ENCODE data around the gene LINGO3. TPM values are rescaled to one million over a fixed set of nuclear protein-coding genes. Genes with fewer than 3 reads are reported as not detected.

The LINGO3 gene
- total and polyA plus RNA-seq, 2 donors (not counting 3 experiments of a cell fraction or from before 2014, with no cell fraction given): not detected

DNA sequence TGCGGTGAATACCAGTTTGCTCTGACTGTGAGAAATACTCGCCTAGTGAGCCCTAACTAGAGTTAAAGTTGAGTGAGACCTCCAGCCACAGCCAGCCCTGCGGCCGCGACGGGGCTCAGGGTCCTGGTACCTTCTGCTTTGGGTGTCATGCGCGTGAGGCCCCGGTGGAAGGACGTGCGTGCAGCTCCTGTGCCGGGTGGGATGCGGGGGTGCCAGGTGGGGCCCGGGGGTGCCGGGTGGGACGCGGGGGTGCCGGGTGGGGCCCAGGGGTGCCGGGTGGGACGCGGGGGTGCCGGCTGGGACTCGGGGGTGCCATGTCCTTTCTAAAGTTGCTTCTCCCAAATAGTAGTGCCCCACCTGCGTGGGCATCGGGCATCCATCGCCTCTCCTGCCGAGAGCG, 43.6 kb upstream of the LINGO3 start:
- peaks cover 0 to 17% of the 10 kb centered on the region in 2 experiments for H3K36me3 ChIP-seq (ENCODE audit: control insufficient read depth in 2 of 2, extremely low read depth in 1 of 2, insufficient read depth in 2 of 2, low read length in 2 of 2)
- dilution Hi-C loops (cut with MboI; ENCODE audit: extremely low pct_ligation_motif_present, low sequenced_read_pairs) (no loop called here), intact Hi-C loops (cut with micrococcal nuclease) (no loop called here)
- H2AFZ ChIP-seq (ENCODE audit: low read depth, low read length): no peak overlapping the region
- no peaks in the 10 kb centered on the region for H3K79me2 ChIP-seq (ENCODE audit: control insufficient read depth, insufficient read depth, low read length)
- H3K9ac ChIP-seq (replicated peaks; ENCODE audit: extremely low read depth, insufficient read depth, low read length): no peak overlapping the region
- H3K9me1 ChIP-seq (replicated peaks; ENCODE audit: control insufficient read depth, extremely low read depth, insufficient read depth, low read length): no peaks in the 10 kb centered on the region
- CTCF ChIA-PET: no interaction called here
- no peak overlapping the region for H3K27ac ChIP-seq (ENCODE audit: insufficient read depth, low read depth, low read length)
- BruUV-seq (replicated peaks): no TSS peak
- H3K27me3 ChIP-seq (ENCODE audit: control insufficient read depth in 2 of 2, insufficient read depth in 2 of 2, low read length in 2 of 2): no peaks in the 10 kb centered on the region
- H3K4me1 ChIP-seq (ENCODE audit: control insufficient read depth, extremely low read depth, insufficient read depth, low read length): no peaks in the 10 kb centered on the region
- no peak for DNase-seq (ENCODE audit: low read depth, low spot score)
- no peak for FAIRE-seq
- no peak overlapping the region for H3K4me3 ChIP-seq (replicated peaks in 1 of 3; ENCODE audit: insufficient read depth in 1 of 3, low read depth in 1 of 3, low read length in 3 of 3)
- no peaks in the 10 kb centered on the region for H3K9me3 ChIP-seq (replicated peaks; ENCODE audit: control insufficient read depth, insufficient read depth, low read length)
- POLR2A ChIA-PET: no interaction called here
- no peak overlapping the region for H3K4me2 ChIP-seq (ENCODE audit: insufficient read depth, low read length)
- H4K20me1 ChIP-seq (replicated peaks; ENCODE audit: control insufficient read depth, extremely low read depth, insufficient read depth, low read length): no peaks in the 10 kb centered on the region
- TF ChIP-seq POLR2A (IDR thresholded peaks at IDR 0.05; ENCODE audit: low read depth, low read length) (no peak), MYC (IDR thresholded peaks at IDR 0.05; ENCODE audit: low read depth, low read length) (no peak)
- TF ChIP-seq, protein P1, sequence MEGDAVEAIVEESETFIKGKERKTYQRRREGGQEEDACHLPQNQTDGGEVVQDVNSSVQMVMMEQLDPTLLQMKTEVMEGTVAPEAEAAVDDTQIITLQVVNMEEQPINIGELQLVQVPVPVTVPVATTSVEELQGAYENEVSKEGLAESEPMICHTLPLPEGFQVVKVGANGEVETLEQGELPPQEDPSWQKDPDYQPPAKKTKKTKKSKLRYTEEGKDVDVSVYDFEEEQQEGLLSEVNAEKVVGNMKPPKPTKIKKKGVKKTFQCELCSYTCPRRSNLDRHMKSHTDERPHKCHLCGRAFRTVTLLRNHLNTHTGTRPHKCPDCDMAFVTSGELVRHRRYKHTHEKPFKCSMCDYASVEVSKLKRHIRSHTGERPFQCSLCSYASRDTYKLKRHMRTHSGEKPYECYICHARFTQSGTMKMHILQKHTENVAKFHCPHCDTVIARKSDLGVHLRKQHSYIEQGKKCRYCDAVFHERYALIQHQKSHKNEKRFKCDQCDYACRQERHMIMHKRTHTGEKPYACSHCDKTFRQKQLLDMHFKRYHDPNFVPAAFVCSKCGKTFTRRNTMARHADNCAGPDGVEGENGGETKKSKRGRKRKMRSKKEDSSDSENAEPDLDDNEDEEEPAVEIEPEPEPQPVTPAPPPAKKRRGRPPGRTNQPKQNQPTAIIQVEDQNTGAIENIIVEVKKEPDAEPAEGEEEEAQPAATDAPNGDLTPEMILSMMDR (IDR thresholded peaks at IDR 0.05; ENCODE audit: extremely low read depth in 1 of 2, insufficient read depth in 1 of 2, low read depth in 1 of 2, low read length in 2 of 2): no peak

DNA sequence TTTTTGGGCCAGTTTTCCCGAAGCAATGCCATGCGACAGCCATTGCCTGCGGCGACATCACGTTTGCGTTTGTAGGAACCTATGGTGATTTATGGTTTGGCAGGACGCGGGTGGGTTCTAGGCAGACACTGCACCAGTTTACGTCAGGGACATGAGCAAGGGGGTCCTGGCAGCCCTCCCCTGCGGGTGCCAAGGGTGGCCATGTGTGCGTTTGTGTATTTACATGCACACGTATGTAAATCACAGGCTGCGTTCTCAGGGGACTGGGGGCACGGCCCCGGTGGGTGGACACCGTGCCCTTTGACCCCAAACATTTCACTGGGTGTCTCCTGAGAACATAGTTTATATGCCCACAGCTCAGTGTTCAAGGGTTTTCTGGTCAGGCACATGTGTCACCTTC, 42.7 kb upstream of the LINGO3 start:
- DNase-seq (ENCODE audit: low read depth, low spot score) (no peak), FAIRE-seq (no peak)
- Histone ChIP-seq H3K79me2 (ENCODE audit: control insufficient read depth, insufficient read depth, low read length) (no peaks in the 10 kb centered on the region), H4K20me1 (replicated peaks; ENCODE audit: control insufficient read depth, extremely low read depth, insufficient read depth, low read length) (no peaks in the 10 kb centered on the region), H2AFZ (ENCODE audit: low read depth, low read length) (no peak overlapping the region), H3K9ac (replicated peaks; ENCODE audit: extremely low read depth, insufficient read depth, low read length) (no peak overlapping the region), H3K27me3 (ENCODE audit: control insufficient read depth in 2 of 2, insufficient read depth in 2 of 2, low read length in 2 of 2) (no peaks in the 10 kb centered on the region), H3K4me2 (ENCODE audit: insufficient read depth, low read length) (no peak overlapping the region), H3K9me1 (replicated peaks; ENCODE audit: control insufficient read depth, extremely low read depth, insufficient read depth, low read length) (no peaks in the 10 kb centered on the region), H3K27ac (ENCODE audit: insufficient read depth, low read depth, low read length) (no peak overlapping the region), H3K4me1 (ENCODE audit: control insufficient read depth, extremely low read depth, insufficient read depth, low read length) (no peaks in the 10 kb centered on the region), H3K36me3 (ENCODE audit: control insufficient read depth in 2 of 2, extremely low read depth in 1 of 2, insufficient read depth in 2 of 2, low read length in 2 of 2) (peaks cover 0 to 17% of the 10 kb centered on the region in 2 experiments), H3K4me3 (replicated peaks in 1 of 3; ENCODE audit: insufficient read depth in 1 of 3, low read depth in 1 of 3, low read length in 3 of 3) (no peak overlapping the region), H3K9me3 (replicated peaks; ENCODE audit: control insufficient read depth, insufficient read depth, low read length) (no peaks in the 10 kb centered on the region)
- no TSS peak for BruUV-seq (replicated peaks)
- POLR2A ChIA-PET: no interaction called here
- CTCF ChIA-PET: no interaction called here
- dilution Hi-C loops (cut with MboI; ENCODE audit: extremely low pct_ligation_motif_present, low sequenced_read_pairs) (no loop called here), intact Hi-C loops (cut with micrococcal nuclease) (no loop called here)
- TF ChIP-seq GATA2 (IDR thresholded peaks at IDR 0.05; ENCODE audit: insufficient read depth, insufficient read length, low read depth, low read length): no peak
- TF ChIP-seq FOS (IDR thresholded peaks at IDR 0.05; ENCODE audit: borderline replicate concordance, insufficient read depth, low read length): no peak
- TF ChIP-seq MYC (IDR thresholded peaks at IDR 0.05; ENCODE audit: low read depth, low read length): no peak
- TF ChIP-seq EZH2 (IDR thresholded peaks at IDR 0.05; ENCODE audit: borderline replicate concordance, low read depth, low read length, severe bottlenecking): no peak
- TF ChIP-seq POLR2A (IDR thresholded peaks at IDR 0.05; ENCODE audit: low read depth, low read length): no peak
- TF ChIP-seq POLR2AphosphoS5 (IDR thresholded peaks at IDR 0.05; ENCODE audit: insufficient read depth, low read depth, low read length): no peak
- TF ChIP-seq JUN (IDR thresholded peaks at IDR 0.05; ENCODE audit: borderline replicate concordance, insufficient read depth, insufficient read length, low read depth): no peak
- TF ChIP-seq, protein P2, sequence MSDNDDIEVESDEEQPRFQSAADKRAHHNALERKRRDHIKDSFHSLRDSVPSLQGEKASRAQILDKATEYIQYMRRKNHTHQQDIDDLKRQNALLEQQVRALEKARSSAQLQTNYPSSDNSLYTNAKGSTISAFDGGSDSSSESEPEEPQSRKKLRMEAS (IDR thresholded peaks at IDR 0.05; ENCODE audit: insufficient read depth, insufficient read length): no peak
- TF ChIP-seq, protein P1 (IDR thresholded peaks at IDR 0.05; ENCODE audit: extremely low read depth in 1 of 2, insufficient read depth in 1 of 2, low read depth in 1 of 2, low read length in 2 of 2): no peak

Measured in endothelial cell of umbilical vein (primary cell).